Epithelial cell of proximal tubule (primary cell): Measurements from ENCODE around the gene MAGI2. TPM values are rescaled to one million over a fixed set of nuclear protein-coding genes. Genes with fewer than 3 reads are reported as not detected.
A peak's percentile ranks its signal among the peaks of the same experiment; 100 is the strongest.

Experiments
- DNase-seq: peaks from one replicate; pipeline ENCODE4 v3.0.0-alpha.2; 2011; ENCODE audit warnings: low read depth
- H3K4me3 ChIP-seq: 2 replicates; pipeline ENCODE4 v1.5.1; 2011; ENCODE audit warnings: low read depth, mild to moderate bottlenecking, low read length
- total RNA-seq: library from RNA; depleted of rRNA; stranded (reverse); fragments of >200 nt; gene quantifications from 2 replicates; pipeline ENCODE4 v1.2.3, GENCODE V29; 2015
- TF ChIP-seq, protein P1 (sequence below): conservative IDR thresholded peaks from 2 replicates; pipeline ENCODE4 v1.5.1; 2012; ENCODE audit warnings: low read depth, mild to moderate bottlenecking, low read length

The MAGI2 gene
- total RNA-seq, 1 donor from 2014 or later, result 0.92 TPM

DNA sequence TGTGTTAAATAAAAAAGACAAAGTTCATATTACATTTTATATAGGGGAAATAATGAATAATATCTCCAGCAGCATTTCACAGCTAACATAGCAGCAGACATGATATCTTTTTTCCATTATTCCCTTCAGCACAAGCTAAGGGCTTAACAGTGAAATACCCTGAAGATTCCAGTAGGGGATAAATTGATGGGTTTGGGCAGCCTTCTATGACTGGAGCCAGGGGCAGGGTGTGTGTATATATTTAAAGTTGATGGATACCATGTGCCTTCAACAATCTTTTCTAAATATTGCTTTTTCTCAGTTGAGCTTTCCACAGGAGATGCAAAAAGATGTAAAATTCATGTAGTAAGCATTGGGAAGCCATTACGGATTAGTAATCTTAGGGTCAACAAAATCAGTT, 151.2 kb downstream of the MAGI2 start:
- TF ChIP-seq, protein P1, sequence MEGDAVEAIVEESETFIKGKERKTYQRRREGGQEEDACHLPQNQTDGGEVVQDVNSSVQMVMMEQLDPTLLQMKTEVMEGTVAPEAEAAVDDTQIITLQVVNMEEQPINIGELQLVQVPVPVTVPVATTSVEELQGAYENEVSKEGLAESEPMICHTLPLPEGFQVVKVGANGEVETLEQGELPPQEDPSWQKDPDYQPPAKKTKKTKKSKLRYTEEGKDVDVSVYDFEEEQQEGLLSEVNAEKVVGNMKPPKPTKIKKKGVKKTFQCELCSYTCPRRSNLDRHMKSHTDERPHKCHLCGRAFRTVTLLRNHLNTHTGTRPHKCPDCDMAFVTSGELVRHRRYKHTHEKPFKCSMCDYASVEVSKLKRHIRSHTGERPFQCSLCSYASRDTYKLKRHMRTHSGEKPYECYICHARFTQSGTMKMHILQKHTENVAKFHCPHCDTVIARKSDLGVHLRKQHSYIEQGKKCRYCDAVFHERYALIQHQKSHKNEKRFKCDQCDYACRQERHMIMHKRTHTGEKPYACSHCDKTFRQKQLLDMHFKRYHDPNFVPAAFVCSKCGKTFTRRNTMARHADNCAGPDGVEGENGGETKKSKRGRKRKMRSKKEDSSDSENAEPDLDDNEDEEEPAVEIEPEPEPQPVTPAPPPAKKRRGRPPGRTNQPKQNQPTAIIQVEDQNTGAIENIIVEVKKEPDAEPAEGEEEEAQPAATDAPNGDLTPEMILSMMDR, result no peak
- H3K4me3 ChIP-seq, result no peak overlapping the region
- no peak for DNase-seq

DNA sequence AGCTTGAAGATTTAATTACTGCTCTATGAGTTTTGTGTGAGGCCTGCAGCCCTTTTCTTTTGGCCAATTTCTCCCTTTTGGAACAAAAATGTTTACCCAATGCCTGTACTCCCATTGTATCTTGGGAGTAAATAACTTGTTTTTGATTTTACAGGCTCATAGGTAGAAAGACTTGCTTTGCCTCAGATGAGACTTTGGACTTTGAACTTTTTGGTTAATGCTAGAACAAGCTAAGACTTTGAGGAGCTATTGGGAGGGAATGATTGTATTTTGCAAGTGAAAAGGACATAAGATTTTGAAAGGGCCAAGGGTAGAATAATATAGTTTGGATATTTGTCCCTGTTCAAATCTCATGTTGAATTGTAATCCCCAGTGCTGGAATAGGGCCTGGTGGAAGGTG, 152.0 kb downstream of the MAGI2 start:
- DNase-seq, result no peak
- TF ChIP-seq, protein P1, result no peak
- H3K4me3 ChIP-seq, result no peak overlapping the region

DNA sequence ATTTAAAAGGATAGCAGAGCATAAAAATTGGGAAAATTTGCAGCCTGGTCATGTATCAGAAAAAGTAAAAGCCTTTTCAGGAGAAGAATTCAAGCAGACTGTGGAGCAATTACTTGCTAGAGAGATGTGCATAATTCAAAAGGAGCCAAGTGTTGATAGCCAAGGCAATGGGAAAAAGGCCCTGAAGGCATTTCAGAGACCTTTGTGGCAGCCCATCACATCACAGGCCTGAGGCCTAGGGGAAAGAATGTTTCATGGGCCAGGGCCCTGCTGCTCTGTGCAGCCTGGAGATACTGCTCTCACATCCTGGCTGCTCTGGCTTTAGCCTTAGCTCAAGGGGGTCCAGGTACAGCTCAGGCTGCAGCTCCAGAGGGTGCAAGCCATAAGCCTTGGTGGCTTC, 152.9 kb downstream of the MAGI2 start:
- TF ChIP-seq, protein P1, result no peak
- no peak overlapping the region for H3K4me3 ChIP-seq
- no peak for DNase-seq

DNA sequence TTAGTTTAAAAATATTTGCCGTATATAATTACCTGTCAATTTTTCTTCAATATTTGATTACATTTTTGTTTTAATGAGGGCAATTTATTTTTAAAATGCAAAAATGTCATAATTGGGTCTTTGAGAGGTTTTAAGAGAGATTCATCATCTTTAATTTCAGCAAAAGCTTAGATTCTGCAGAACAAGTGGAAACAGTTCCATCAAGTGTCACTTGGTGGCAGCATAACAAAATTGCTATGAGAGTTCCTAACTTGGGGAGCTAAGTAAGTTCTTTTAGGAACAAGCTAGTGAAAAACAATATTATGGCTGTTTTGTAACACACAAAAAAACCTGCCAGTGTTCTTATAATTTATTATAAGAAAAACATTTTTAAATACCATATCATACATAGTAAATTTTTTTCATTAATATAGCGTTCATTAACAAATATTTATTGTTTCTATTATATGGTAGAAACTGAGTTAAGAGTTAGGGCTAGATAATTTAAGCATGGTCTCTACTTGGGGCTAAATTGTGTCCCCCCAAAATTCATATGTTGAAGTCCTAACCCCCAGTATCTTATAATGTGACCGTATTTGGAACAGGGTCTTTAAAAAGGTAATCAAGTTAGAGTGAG, 155.2 kb downstream of the MAGI2 start:
- H3K4me3 ChIP-seq, result no peak overlapping the region
- TF ChIP-seq, protein P1, result peak; percentile 86
- no peak for DNase-seq

- DNase-seq, result no peak
- TF ChIP-seq, protein P1, result no peak
Observed at GRCh38 chr7:79296553-79297320, 156.7 kb downstream of the MAGI2 start.

DNA sequence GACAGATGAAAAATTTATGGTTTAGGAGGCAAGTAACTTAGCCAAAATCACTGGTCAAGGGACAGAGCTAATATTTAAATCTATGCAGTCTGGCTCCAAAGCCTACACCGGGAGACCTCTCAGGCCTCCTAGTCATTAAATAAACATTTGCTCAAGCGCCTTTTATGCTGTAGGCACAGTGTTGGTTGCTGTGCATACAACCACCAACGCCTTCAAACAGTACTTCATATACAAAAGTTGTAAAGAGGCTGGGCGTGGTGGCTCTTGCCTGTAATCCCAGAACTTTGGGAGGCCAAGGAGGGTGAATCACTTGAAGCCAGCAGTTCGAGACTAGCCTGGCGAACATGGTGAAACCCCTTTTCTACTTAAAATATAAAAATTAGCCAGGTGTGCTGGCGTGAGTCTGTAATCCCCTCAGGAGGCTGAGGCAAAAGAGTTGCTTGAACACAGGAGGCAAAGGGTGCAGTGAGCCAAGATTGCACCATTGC, 159.8 kb downstream of the MAGI2 start:
- no peak for DNase-seq
- TF ChIP-seq, protein P1, result no peak
- no peak overlapping the region for H3K4me3 ChIP-seq

More at GRCh38 chr7:79296553-79297320, 156.7 kb downstream of the MAGI2 start:
- no peak overlapping the region for H3K4me3 ChIP-seq
